H1 (cell line): ENCODE results near the gene ENDOV. TPM values are rescaled to one million over a fixed set of nuclear protein-coding genes. Genes with fewer than 3 reads are reported as not detected.

Source experiments
- CHD2 ChIP-seq: IDR thresholded peaks from 2 replicates; pipeline ENCODE4 v1.6.1; 2012; ENCODE audit warnings: low read length, improper control_type of control experiment
- CHD7 ChIP-seq: fragments of 300-600 bp; sonication (generic); IDR thresholded peaks from 2 replicates; pipeline ENCODE4 v1.7.1; 2012; ENCODE audit warnings: low read length, moderate library complexity, mild to moderate bottlenecking, inconsistent platforms; ENCODE audit not compliant: insufficient replicate concordance
- EP300 ChIP-seq, 2 experiments: IDR thresholded peaks; 1 replicate in 1 of 2; 2 replicates in 1 of 2; pipeline ENCODE4 v1.6.1; 2011 to 2012; ENCODE audit warnings: low read depth in 2 of 2, low read length in 2 of 2, mild to moderate bottlenecking in 2 of 2, borderline replicate concordance in 1 of 2, inconsistent platforms in 1 of 2, moderate library complexity in 1 of 2
- polyA plus RNA-seq, 7 experiments: library from polyadenylated mRNA; depleted of rRNA in 3 of 7; stranded (reverse) in 5 of 7; unstranded in 2 of 7; fragments of >200 nt in 5 of 7; fragments of 200-250 nt in 2 of 7; gene quantifications; 1 replicate in 5 of 7; 2 replicates in 1 of 7; 4 replicates in 1 of 7; pipeline versions ENCODE4 v1.2.1 to v1.2.3, GENCODE V29; 2011 to 2013; ENCODE audit warnings: missing spikeins in 2 of 7, mixed read lengths in 2 of 7
- total RNA-seq: library from RNA; stranded (reverse); fragmentation: NEBNext Ultra II Directional; extraction: Animal tissue kit (Norgen Biotek cat#: 25700); gene quantifications from 2 replicates; pipeline ENCODE4 v1.2.1, GENCODE V29; 2021

The ENDOV gene
- total and polyA plus RNA-seq, 2 of the 8 experiments (the other 6 are each of a cell fraction or from before 2014, with no cell fraction given) = 10.6 to 13.3 TPM

DNA sequence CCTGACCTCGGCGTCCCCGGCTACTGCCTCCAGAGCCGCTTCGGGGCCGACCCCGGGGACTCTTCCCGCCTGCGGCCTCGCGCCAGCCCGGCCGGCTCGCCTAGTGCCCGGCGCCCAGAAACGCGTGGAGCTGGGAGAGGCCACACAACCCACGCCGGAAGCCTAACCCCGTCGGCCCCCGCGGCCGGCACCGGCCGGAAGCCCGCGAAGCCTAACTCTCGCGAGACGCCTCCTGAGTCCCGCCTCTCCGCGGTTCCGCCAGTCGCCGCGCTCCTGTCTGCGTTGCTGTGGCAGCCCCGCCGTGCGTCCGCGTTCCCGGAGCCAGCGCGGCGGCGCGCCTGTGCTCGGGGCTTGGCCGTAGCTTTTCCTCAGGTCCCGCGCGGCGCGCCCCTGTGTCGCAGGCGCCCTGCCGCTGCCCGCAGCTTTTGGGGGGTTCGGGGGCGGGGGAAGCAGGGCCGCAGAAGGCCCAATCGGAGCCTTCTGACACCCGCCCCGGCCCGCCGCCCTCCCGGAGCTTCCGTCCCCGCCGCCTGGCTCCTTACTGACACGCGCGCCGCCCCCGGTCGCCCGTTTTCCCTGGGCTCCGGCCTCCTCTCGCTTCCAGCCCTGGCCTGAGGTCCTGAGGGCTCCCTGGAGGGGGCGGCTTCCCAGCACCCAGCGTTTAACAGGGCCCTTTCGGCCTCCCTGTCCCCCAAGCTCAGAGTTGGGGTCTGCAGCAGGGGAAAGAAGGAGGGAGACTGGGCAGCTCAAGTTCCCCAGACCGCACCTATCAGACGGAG lies 39.8 kb downstream of the ENDOV start (continued):
- TF ChIP-seq CHD7 (no peak), CHD2 (peak; percentile 98), EP300 (IDR thresholded peaks at IDR 0.05; ENCODE audit: borderline replicate concordance in 1 of 2, low read depth in 2 of 2, low read length in 2 of 2) (no peak; a peak in 1 of 3 replicates)
- TF ChIP-seq, all 59 proteins: peak for 18
